Measurements from ENCODE around the gene GRK1.
"Not testable (repeated sequence)": the region's sequence is repeated elsewhere in the genome, so short reads cannot be mapped to it uniquely, and the experiment has no call there.

GRK1 gene
- total RNA-seq = 0 to 0.17 (median 0) reads per million in 3 donors

- Histone ChIP-seq H3K4me3 (ENCODE audit: insufficient read depth, low read depth, low read length, poor library complexity, severe bottlenecking) (no peak within 1 kb of the TSS), H3K9me3 (ENCODE audit: control insufficient read depth, low read length) (no peaks in the 10 kb centered on the region), H3K27ac (ENCODE audit: insufficient read depth, low read length, poor library complexity, severe bottlenecking) (no peak within 1 kb of the TSS), H3K27me3 (replicated peaks; ENCODE audit: control insufficient read depth, insufficient read depth, low read length, poor library complexity, severe bottlenecking) (no peaks in the 10 kb centered on the region), H3K4me1 (ENCODE audit: control insufficient read depth, insufficient read depth, low read length, poor library complexity, severe bottlenecking) (no peaks in the 10 kb centered on the region), H3K36me3 (ENCODE audit: control insufficient read depth, insufficient read depth, low read length) (no peaks in the 10 kb centered on the region)
- DNase-seq = no peak
Measured at GRCh38 chr13:113666951-113667701, at the start of gene GRK1. Gene GRK1, plus strand, starts transcription at chr13:113667219. Its CDS starts 168 bp downstream, at chr13:113667387.

GRCh38 chr13:113617961-113618360 is 49.1 kb upstream of the GRK1 start:
- no peak overlapping the region for H3K4me3 ChIP-seq (ENCODE audit: insufficient read depth, low read depth, low read length, poor library complexity, severe bottlenecking)
- H3K27me3 ChIP-seq (replicated peaks; ENCODE audit: control insufficient read depth, insufficient read depth, low read length, poor library complexity, severe bottlenecking) = no peaks in the 10 kb centered on the region
- H3K27ac ChIP-seq (ENCODE audit: insufficient read depth, low read length, poor library complexity, severe bottlenecking) = no peak overlapping the region
- no peaks in the 10 kb centered on the region for H3K4me1 ChIP-seq (ENCODE audit: control insufficient read depth, insufficient read depth, low read length, poor library complexity, severe bottlenecking)
- no peaks in the 10 kb centered on the region for H3K9me3 ChIP-seq (ENCODE audit: control insufficient read depth, low read length)
- DNase-seq = no peak
- no peaks in the 10 kb centered on the region for H3K36me3 ChIP-seq (ENCODE audit: control insufficient read depth, insufficient read depth, low read length)

GRCh38 chr13:113618455-113618854 is 48.6 kb upstream of the GRK1 start:
- no peaks in the 10 kb centered on the region for H3K36me3 ChIP-seq (ENCODE audit: control insufficient read depth, insufficient read depth, low read length)
- H3K4me3 ChIP-seq (ENCODE audit: insufficient read depth, low read depth, low read length, poor library complexity, severe bottlenecking) = no peak overlapping the region
- H3K27ac ChIP-seq (ENCODE audit: insufficient read depth, low read length, poor library complexity, severe bottlenecking) = no peak overlapping the region
- H3K9me3 ChIP-seq (ENCODE audit: control insufficient read depth, low read length) = no peaks in the 10 kb centered on the region
- no peaks in the 10 kb centered on the region for H3K4me1 ChIP-seq (ENCODE audit: control insufficient read depth, insufficient read depth, low read length, poor library complexity, severe bottlenecking)
- DNase-seq = no peak
- H3K27me3 ChIP-seq (replicated peaks; ENCODE audit: control insufficient read depth, insufficient read depth, low read length, poor library complexity, severe bottlenecking) = no peaks in the 10 kb centered on the region

GRCh38 chr13:113620036-113620796 is 46.8 kb upstream of the GRK1 start:
- Histone ChIP-seq H3K27ac (ENCODE audit: insufficient read depth, low read length, poor library complexity, severe bottlenecking) (no peak overlapping the region), H3K9me3 (ENCODE audit: control insufficient read depth, low read length) (no peaks in the 10 kb centered on the region), H3K27me3 (replicated peaks; ENCODE audit: control insufficient read depth, insufficient read depth, low read length, poor library complexity, severe bottlenecking) (no peaks in the 10 kb centered on the region), H3K36me3 (ENCODE audit: control insufficient read depth, insufficient read depth, low read length) (no peaks in the 10 kb centered on the region), H3K4me1 (ENCODE audit: control insufficient read depth, insufficient read depth, low read length, poor library complexity, severe bottlenecking) (no peaks in the 10 kb centered on the region), H3K4me3 (ENCODE audit: insufficient read depth, low read depth, low read length, poor library complexity, severe bottlenecking) (no peak overlapping the region)
- no peak for DNase-seq

GRCh38 chr13:113621046-113621445 is 46.0 kb upstream of the GRK1 start:
- H3K4me1 ChIP-seq (ENCODE audit: control insufficient read depth, insufficient read depth, low read length, poor library complexity, severe bottlenecking) = no peaks in the 10 kb centered on the region
- no peak overlapping the region for H3K4me3 ChIP-seq (ENCODE audit: insufficient read depth, low read depth, low read length, poor library complexity, severe bottlenecking)
- no peaks in the 10 kb centered on the region for H3K36me3 ChIP-seq (ENCODE audit: control insufficient read depth, insufficient read depth, low read length)
- no peak for DNase-seq
- no peaks in the 10 kb centered on the region for H3K9me3 ChIP-seq (ENCODE audit: control insufficient read depth, low read length)
- no peak overlapping the region for H3K27ac ChIP-seq (ENCODE audit: insufficient read depth, low read length, poor library complexity, severe bottlenecking)
- no peaks in the 10 kb centered on the region for H3K27me3 ChIP-seq (replicated peaks; ENCODE audit: control insufficient read depth, insufficient read depth, low read length, poor library complexity, severe bottlenecking)

- DNase-seq; H3K9me3 ChIP-seq (ENCODE audit: control insufficient read depth, low read length); H3K27me3 ChIP-seq (replicated peaks; ENCODE audit: control insufficient read depth, insufficient read depth, low read length, poor library complexity, severe bottlenecking); H3K4me1 ChIP-seq (ENCODE audit: control insufficient read depth, insufficient read depth, low read length, poor library complexity, severe bottlenecking); H3K4me3 ChIP-seq (ENCODE audit: insufficient read depth, low read depth, low read length, poor library complexity, severe bottlenecking); H3K27ac ChIP-seq (ENCODE audit: insufficient read depth, low read length, poor library complexity, severe bottlenecking); H3K36me3 ChIP-seq (ENCODE audit: control insufficient read depth, insufficient read depth, low read length): not testable (repeated sequence)
Measured at GRCh38 chr13:113621498-113621897, 45.5 kb upstream of the GRK1 start.

GRCh38 chr13:113621986-113622550 is 45.0 kb upstream of the GRK1 start:
- not testable (repeated sequence) for DNase-seq; H3K4me3 ChIP-seq (ENCODE audit: insufficient read depth, low read depth, low read length, poor library complexity, severe bottlenecking); H3K27ac ChIP-seq (ENCODE audit: insufficient read depth, low read length, poor library complexity, severe bottlenecking); H3K4me1 ChIP-seq (ENCODE audit: control insufficient read depth, insufficient read depth, low read length, poor library complexity, severe bottlenecking); H3K36me3 ChIP-seq (ENCODE audit: control insufficient read depth, insufficient read depth, low read length); H3K27me3 ChIP-seq (replicated peaks; ENCODE audit: control insufficient read depth, insufficient read depth, low read length, poor library complexity, severe bottlenecking); H3K9me3 ChIP-seq (ENCODE audit: control insufficient read depth, low read length)

GRCh38 chr13:113622791-113623490 is 44.1 kb upstream of the GRK1 start:
- H3K4me1 ChIP-seq (ENCODE audit: control insufficient read depth, insufficient read depth, low read length, poor library complexity, severe bottlenecking) = no peaks in the 10 kb centered on the region
- no peak for DNase-seq
- H3K36me3 ChIP-seq (ENCODE audit: control insufficient read depth, insufficient read depth, low read length) = peaks cover 8% of the 10 kb centered on the region
- H3K9me3 ChIP-seq (ENCODE audit: control insufficient read depth, low read length) = no peaks in the 10 kb centered on the region
- H3K27me3 ChIP-seq (replicated peaks; ENCODE audit: control insufficient read depth, insufficient read depth, low read length, poor library complexity, severe bottlenecking) = no peaks in the 10 kb centered on the region
- no peak overlapping the region for H3K27ac ChIP-seq (ENCODE audit: insufficient read depth, low read length, poor library complexity, severe bottlenecking)
- no peak overlapping the region for H3K4me3 ChIP-seq (ENCODE audit: insufficient read depth, low read depth, low read length, poor library complexity, severe bottlenecking)

- H3K36me3 ChIP-seq (ENCODE audit: control insufficient read depth, insufficient read depth, low read length) = peaks cover 8% of the 10 kb centered on the region
- H3K27ac ChIP-seq (ENCODE audit: insufficient read depth, low read length, poor library complexity, severe bottlenecking) = no peak overlapping the region
- no peaks in the 10 kb centered on the region for H3K27me3 ChIP-seq (replicated peaks; ENCODE audit: control insufficient read depth, insufficient read depth, low read length, poor library complexity, severe bottlenecking)
- no peak for DNase-seq
- H3K9me3 ChIP-seq (ENCODE audit: control insufficient read depth, low read length) = no peaks in the 10 kb centered on the region
- H3K4me1 ChIP-seq (ENCODE audit: control insufficient read depth, insufficient read depth, low read length, poor library complexity, severe bottlenecking) = no peaks in the 10 kb centered on the region
- no peak overlapping the region for H3K4me3 ChIP-seq (ENCODE audit: insufficient read depth, low read depth, low read length, poor library complexity, severe bottlenecking)
Measured at GRCh38 chr13:113623491-113624234, 43.4 kb upstream of the GRK1 start.

Measured in effector memory CD4-positive, alpha-beta T cell (primary cell).